ENCODE results near the gene MAP2K3. TPM values are rescaled to one million over a fixed set of nuclear protein-coding genes. Genes with fewer than 3 reads are reported as not detected.
"Not testable (repeated sequence)": the region's sequence is repeated elsewhere in the genome, so short reads cannot be mapped to it uniquely, and the experiment has no call there.

The MAP2K3 gene
- total RNA-seq, 4 donors from 2014 or later: 17.5 to 39.0 (median 21.6) TPM

- Histone ChIP-seq H3K27ac (no peak overlapping the region), H3K9me3 (peaks cover 0 to 16% (median 0%) of the 10 kb centered on the region in 4 donors), H3K36me3 (no peaks in the 10 kb centered on the region), H3K4me3 (no peak overlapping the region), H3K27me3 (no peaks in the 10 kb centered on the region), H3K4me1 (no peaks in the 10 kb centered on the region)
- WGBS, 2 donors: 77 to 83% methylated on average over 9 of the region's 9 CpGs
- no peak for TF ChIP-seq POLR2A (IDR thresholded peaks at IDR 0.05)
- DNase-seq (ENCODE audit: low spot score in 2 of 2): no peak
These were observed 46.1 kb downstream of the MAP2K3 start for GRCh38 chr17:21330436-21331160.

DNA sequence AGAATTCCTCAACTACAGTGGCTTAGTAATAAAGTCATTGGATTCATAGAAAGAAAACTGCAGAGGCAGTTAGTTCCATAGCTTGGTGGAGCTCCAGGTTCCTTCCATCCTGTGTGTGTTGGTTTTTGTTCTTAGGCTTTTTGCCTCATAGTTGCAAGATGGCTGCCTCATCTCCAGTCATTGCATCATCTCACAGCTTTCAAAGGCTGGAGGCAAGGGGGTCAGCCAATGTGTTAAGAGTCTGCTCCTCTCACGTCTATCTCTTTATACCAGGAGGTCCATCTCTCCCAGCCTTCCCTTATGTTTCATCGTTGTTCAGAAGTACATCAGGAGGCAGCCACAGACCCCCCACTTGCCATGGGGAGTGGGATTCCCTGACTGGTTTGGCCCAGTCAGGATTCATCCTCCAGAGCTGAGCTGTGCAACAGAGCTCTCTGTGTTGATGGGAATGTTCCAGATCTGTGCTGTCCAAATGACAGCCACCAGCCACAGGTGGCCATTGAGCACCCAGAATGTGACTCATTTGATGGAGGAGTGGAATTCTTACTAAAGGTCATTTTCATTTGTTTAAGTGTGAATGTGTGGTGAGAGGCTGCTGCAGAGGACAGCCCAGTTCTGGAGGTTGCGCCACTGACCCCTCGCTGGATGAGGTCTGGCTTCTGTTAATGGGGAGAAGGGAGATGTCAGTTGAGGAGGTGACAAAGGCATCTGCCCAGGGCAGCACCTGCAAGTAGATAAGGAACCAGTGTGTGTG lies 52.2 kb downstream of the MAP2K3 start:
- not testable (repeated sequence) for DNase-seq (ENCODE audit: low spot score in 2 of 2); H3K27ac ChIP-seq; H3K4me3 ChIP-seq; H3K36me3 ChIP-seq; H3K9me3 ChIP-seq; H3K27me3 ChIP-seq; H3K4me1 ChIP-seq
- 76 to 77% methylated on average over 4 of the region's 4 CpGs for WGBS, 2 donors

DNA sequence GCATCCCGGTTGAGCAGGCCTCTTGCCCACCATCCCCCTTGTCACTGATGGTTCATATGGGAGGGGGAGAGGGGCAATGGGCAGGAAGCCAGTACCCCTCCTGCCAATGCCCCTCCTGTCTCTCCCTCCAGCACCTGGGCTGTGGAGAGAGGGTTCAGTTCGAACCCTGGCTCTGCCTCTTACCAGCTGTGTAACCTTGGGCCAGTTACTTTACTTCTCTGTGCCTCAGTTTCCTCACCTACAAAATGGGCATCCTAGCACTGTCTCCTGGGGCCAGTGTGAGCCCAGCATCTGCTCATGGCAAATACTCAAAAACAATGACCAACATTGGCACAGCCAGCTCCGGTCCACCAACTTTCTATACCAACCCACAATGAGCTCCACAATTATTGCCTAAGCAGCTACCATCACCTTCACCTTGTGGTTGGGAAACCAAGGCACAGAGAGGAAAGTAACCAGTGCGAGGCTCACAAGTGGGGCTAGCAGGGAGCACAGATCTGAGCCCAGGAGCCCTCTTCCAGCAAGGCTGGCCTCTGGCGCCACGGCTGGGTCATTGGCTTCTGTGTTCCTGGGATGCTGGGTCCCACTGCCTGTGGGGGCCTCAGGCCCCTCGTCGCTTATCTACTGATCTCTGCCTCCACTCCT lies 53.6 kb downstream of the MAP2K3 start:
- DNase-seq (ENCODE audit: low spot score in 2 of 2); H3K27me3 ChIP-seq; H3K4me3 ChIP-seq; H3K9me3 ChIP-seq; H3K4me1 ChIP-seq; H3K36me3 ChIP-seq; H3K27ac ChIP-seq: not testable (repeated sequence)
- 73% methylated on average over 8 of the region's 8 CpGs for WGBS, 2 donors

DNA sequence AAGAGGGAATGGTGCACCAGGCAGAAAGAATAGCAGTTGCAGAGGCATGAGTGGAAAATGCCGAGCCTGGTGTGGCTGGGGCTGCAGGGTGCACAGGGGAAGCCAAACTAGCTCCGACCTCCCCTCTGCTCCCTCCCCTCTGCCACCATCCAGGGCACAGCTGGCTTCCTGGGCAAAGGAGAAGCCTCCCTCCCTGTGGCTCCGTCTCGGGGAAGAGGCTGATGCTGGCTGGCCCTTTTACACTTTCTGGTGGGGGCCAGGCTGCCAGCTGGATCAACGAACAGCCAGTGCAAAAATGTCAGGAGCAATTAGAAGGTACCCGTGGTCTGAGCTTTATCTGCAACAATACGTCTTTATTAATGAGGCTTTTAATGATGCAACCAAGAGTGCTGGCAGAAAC lies 54.5 kb downstream of the MAP2K3 start:
- DNase-seq (ENCODE audit: low spot score in 2 of 2): no peak
- H3K27ac ChIP-seq: no peak overlapping the region

GRCh38 chr17:21339571-21339970 lies 55.1 kb downstream of the MAP2K3 start:
- WGBS, 2 donors: 86 to 89% methylated on average over 11 of the region's 11 CpGs
- H3K9me3 ChIP-seq; H3K27ac ChIP-seq; H3K36me3 ChIP-seq; H3K27me3 ChIP-seq; DNase-seq (ENCODE audit: low spot score in 2 of 2); H3K4me3 ChIP-seq; H3K4me1 ChIP-seq: not testable (repeated sequence)

More for the DNA sequence above, 54.5 kb downstream of the MAP2K3 start:
- no peaks in the 10 kb centered on the region for H3K36me3 ChIP-seq
- H3K4me1 ChIP-seq: no peaks in the 10 kb centered on the region
- 33 to 34% methylated on average over 7 of the region's 7 CpGs for whole genome bisulfite sequencing, 2 donors
- TF ChIP-seq EP300 (IDR thresholded peaks at IDR 0.05) (no peak), POLR2A (IDR thresholded peaks at IDR 0.05) (no peak)
- TF ChIP-seq, protein P1, sequence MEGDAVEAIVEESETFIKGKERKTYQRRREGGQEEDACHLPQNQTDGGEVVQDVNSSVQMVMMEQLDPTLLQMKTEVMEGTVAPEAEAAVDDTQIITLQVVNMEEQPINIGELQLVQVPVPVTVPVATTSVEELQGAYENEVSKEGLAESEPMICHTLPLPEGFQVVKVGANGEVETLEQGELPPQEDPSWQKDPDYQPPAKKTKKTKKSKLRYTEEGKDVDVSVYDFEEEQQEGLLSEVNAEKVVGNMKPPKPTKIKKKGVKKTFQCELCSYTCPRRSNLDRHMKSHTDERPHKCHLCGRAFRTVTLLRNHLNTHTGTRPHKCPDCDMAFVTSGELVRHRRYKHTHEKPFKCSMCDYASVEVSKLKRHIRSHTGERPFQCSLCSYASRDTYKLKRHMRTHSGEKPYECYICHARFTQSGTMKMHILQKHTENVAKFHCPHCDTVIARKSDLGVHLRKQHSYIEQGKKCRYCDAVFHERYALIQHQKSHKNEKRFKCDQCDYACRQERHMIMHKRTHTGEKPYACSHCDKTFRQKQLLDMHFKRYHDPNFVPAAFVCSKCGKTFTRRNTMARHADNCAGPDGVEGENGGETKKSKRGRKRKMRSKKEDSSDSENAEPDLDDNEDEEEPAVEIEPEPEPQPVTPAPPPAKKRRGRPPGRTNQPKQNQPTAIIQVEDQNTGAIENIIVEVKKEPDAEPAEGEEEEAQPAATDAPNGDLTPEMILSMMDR (IDR thresholded peaks at IDR 0.05): no peak
- H3K4me3 ChIP-seq: no peak overlapping the region
- H3K27me3 ChIP-seq: no peaks in the 10 kb centered on the region
- no peaks in the 10 kb centered on the region for H3K9me3 ChIP-seq

DNA sequence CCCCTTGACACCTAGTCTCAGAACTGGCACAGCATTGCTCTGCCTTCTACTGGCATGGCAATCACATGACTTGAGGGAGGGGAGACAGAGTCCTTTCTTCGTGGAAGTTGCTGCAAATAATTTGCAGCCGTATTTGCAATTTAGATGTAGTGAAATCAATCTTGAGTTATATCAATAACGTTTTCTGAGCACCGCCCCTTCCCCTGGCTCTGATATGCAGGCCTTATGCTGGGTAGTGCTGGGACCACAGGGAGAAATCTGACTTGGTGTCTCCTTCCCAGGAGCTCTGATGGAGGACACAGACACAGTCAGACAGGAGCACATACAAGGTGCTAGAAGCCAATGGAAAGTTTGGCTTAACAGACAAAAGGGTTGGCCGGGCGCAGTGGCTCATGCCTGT lies 55.9 kb downstream of the MAP2K3 start:
- H3K36me3 ChIP-seq; H3K4me1 ChIP-seq; H3K27me3 ChIP-seq; DNase-seq (ENCODE audit: low spot score in 2 of 2); H3K9me3 ChIP-seq; H3K27ac ChIP-seq; H3K4me3 ChIP-seq: not testable (repeated sequence)
- 86 to 87% methylated on average over 6 of the region's 6 CpGs for WGBS, 2 donors

GRCh38 chr17:21341279-21341678 lies 56.8 kb downstream of the MAP2K3 start:
- H3K4me3 ChIP-seq; H3K27me3 ChIP-seq; H3K9me3 ChIP-seq; H3K27ac ChIP-seq; H3K4me1 ChIP-seq; DNase-seq (ENCODE audit: low spot score in 2 of 2); H3K36me3 ChIP-seq: not testable (repeated sequence)
- 72 to 74% methylated on average over 3 to 4 of the region's 4 CpGs for WGBS, 2 donors

GRCh38 chr17:21341925-21342540 lies 57.5 kb downstream of the MAP2K3 start:
- H3K27ac ChIP-seq; H3K27me3 ChIP-seq; H3K36me3 ChIP-seq; H3K9me3 ChIP-seq; DNase-seq (ENCODE audit: low spot score in 2 of 2); H3K4me3 ChIP-seq; H3K4me1 ChIP-seq: not testable (repeated sequence)
- 77 to 87% methylated on average over 7 to 8 of the region's 8 CpGs for WGBS, 2 donors

DNA sequence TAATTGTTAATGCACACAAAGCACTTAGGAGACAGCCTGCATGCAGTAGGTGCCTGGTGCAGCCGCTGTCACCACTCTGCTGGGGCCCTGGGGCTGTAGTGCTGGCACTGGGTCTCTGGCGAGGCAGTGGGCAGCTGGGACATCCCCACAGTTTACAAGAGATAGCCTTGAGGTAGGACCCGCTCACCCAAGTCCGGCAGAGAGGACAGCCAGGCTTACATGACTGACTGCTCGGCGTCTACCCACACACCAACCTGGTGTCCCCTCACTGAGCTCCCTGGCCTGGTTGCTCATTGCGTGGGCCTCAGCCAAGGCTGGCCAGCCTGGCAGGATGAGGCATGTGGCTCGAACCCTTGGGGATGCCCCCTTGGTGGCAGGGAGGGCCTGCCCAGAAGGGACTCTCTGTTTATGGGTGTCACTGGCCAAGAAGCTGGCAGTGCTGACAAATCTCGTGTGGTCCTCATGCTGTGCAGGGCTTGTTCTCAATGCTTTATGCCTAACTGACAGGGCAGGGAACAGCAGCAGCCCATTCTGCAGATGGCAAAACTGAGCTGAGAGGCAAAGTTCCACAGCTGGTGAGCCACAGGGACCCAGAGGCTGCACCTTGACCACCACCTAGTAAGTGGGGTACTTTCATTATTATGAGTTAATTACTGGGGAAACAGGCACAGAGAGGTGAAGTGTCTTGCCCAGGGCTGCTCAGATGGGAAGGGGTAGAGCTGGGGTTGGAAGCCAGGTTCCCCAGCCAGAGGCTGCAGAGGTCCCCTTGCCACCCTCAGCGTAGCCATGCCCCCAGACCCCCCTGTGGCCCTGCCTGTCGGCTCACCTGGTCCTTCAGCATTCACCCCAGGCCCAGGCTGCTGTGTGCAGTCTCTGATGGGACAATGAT lies 58.8 kb downstream of the MAP2K3 start:
- 76 to 93% methylated on average over 4 to 8 of the region's 11 CpGs for WGBS, 2 donors
- not testable (repeated sequence) for H3K36me3 ChIP-seq; DNase-seq (ENCODE audit: low spot score in 2 of 2)

GRCh38 chr17:21344801-21345200 lies 60.3 kb downstream of the MAP2K3 start:
- not testable (repeated sequence) for H3K36me3 ChIP-seq; H3K4me1 ChIP-seq; DNase-seq (ENCODE audit: low spot score in 2 of 2); H3K4me3 ChIP-seq; H3K27me3 ChIP-seq; H3K9me3 ChIP-seq; H3K27ac ChIP-seq
- WGBS, 2 donors: 67 to 73% methylated on average over 4 of the region's 4 CpGs

More for the DNA sequence above, 58.8 kb downstream of the MAP2K3 start:
- H3K9me3 ChIP-seq, H3K4me3 ChIP-seq, H3K27me3 ChIP-seq, H3K4me1 ChIP-seq, H3K27ac ChIP-seq: not testable (repeated sequence)

All from tibial nerve (tissue), 4 donors.